Vagina (tissue), 2 donors: ENCODE data around the gene GLI3.

Experiments
- CTCF ChIP-seq, 3 experiments: fragments of 450-650 bp in 2 of 3; fragments of 200-600 bp in 1 of 3; sonication (generic) in 1 of 3; IDR thresholded peaks; one replicate each; pipeline ENCODE4 v1.5.1; 2017 to 2019; ENCODE audit warnings: antibody characterized with exemption in 3 of 3, mild to moderate bottlenecking in 2 of 3, moderate library complexity in 2 of 3
- POLR2A ChIP-seq, 2 donors: fragments of 450-650 bp; IDR thresholded peaks; one replicate each; pipeline ENCODE4 v1.6.1; 2017; ENCODE audit warnings: antibody characterized with exemption in 2 of 2, mild to moderate bottlenecking in 2 of 2, moderate library complexity in 2 of 2
- POLR2AphosphoS5 ChIP-seq, 2 donors: sonication (generic); formaldehyde crosslinking; IDR thresholded peaks; one replicate each; pipeline ENCODE4 v1.9.0; 2017; ENCODE audit warnings: antibody characterized with exemption in 2 of 2, mild to moderate bottlenecking in 2 of 2, low read depth in 1 of 2; ENCODE audit not compliant: insufficient read depth in 1 of 2

- TF ChIP-seq CTCF (IDR thresholded peaks at IDR 0.05) (no peak), POLR2A (IDR thresholded peaks at IDR 0.05) (no peak), POLR2AphosphoS5 (IDR thresholded peaks at IDR 0.05; ENCODE audit: insufficient read depth in 1 of 2, low read depth in 1 of 2) (no peak)
These were observed 91.5 kb downstream of the GLI3 start for GRCh38 chr7:42145539-42145938.
